Kidney glomerular epithelial cell (primary cell): ENCODE data around the gene BCL2L12.

Experiments used
- DNase-seq: peaks from one replicate; lab custom pipeline; 2025; lab: John Stamatoyannopoulos, UW

BCL2L12 gene

GRCh38 chr19:49642492-49643035, 23.2 kb upstream of the BCL2L12 start:
- DNase-seq: no peak

- no peak for DNase-seq
Observed at GRCh38 chr19:49643466-49643865, 22.3 kb upstream of the BCL2L12 start.

DNA sequence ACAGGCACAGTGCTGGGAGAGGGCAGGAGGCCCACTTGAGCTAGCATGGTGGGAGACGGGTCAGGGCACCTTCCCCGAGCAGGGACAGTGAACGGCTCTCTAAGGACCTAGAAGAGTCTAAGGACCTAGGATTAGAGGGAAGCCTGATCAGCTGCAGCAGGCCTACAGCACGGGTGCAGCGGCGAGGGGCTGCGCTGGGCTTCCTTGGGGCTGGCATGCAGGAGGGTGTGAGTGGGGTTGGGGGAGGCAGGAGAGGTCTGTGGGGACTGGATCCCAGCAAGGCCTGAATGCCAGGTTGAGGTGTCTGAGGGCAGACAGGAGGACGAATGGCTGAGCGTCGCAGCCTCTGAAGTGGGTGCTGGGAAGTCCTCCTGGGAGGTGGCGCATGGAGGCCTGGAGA, 20.1 kb upstream of the BCL2L12 start:
- DNase-seq: no peak

GRCh38 chr19:49645995-49646394, 19.7 kb upstream of the BCL2L12 start:
- DNase-seq: no peak

DNA sequence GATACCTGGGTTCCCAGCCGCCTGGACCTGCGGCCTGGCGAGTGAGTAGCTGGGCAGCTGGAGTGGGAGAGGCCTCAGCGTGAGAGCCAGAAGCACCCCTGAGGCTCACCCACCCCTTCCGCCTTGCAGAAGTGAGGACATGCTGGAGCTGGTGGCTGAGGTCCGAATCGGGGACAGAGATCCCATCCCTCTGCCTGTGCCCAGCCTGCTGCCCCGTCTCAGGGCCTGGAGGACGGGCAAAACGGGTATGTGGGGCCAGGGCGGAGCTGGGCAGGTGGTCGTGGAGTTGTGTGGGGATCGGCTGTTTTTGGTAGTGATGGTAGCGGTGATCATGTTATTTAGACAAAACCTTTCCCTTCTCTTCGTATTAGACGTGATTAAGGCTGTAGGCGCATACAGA, 19.1 kb upstream of the BCL2L12 start:
- DNase-seq: no peak

- no peak for DNase-seq
Observed at GRCh38 chr19:49651029-49651819, 14.5 kb upstream of the BCL2L12 start.

DNA sequence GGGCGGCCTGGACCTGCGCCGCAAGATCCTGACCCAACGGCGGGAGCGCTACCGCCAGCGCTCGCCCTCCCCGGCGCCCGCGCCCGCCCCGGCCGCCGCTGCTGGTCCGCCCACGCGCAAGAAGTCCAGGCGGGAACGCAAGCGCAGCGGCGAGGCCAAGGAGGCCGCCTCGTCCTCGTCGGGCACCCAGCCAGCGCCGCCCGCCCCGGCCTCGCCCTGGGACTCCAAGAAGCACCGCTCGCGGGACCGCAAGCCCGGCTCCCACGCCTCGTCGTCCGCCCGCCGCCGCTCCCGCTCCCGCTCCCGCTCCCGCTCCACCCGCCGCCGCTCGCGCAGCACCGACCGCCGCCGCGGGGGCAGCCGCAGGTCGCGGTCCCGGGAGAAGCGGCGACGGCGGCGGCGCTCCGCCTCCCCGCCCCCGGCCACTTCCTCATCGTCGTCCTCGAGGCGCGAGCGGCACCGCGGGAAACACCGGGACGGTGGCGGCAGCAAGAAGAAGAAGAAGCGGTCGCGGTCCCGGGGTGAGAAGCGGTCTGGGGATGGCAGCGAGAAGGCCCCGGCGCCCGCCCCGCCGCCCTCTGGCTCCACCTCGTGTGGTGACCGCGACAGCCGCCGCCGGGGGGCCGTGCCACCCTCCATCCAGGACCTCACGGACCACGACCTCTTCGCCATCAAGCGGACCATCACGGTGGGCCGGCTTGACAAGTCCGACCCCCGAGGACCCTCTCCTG, 13.7 kb upstream of the BCL2L12 start:
- DNase-seq: no peak

- DNase-seq: no peak
Observed at GRCh38 chr19:49652551-49653465, 12.9 kb upstream of the BCL2L12 start.

- no peak for DNase-seq
Observed at GRCh38 chr19:49653466-49653806, 12.3 kb upstream of the BCL2L12 start.

- DNase-seq: no peak
Observed at GRCh38 chr19:49654581-49654980, 11.2 kb upstream of the BCL2L12 start.

DNA sequence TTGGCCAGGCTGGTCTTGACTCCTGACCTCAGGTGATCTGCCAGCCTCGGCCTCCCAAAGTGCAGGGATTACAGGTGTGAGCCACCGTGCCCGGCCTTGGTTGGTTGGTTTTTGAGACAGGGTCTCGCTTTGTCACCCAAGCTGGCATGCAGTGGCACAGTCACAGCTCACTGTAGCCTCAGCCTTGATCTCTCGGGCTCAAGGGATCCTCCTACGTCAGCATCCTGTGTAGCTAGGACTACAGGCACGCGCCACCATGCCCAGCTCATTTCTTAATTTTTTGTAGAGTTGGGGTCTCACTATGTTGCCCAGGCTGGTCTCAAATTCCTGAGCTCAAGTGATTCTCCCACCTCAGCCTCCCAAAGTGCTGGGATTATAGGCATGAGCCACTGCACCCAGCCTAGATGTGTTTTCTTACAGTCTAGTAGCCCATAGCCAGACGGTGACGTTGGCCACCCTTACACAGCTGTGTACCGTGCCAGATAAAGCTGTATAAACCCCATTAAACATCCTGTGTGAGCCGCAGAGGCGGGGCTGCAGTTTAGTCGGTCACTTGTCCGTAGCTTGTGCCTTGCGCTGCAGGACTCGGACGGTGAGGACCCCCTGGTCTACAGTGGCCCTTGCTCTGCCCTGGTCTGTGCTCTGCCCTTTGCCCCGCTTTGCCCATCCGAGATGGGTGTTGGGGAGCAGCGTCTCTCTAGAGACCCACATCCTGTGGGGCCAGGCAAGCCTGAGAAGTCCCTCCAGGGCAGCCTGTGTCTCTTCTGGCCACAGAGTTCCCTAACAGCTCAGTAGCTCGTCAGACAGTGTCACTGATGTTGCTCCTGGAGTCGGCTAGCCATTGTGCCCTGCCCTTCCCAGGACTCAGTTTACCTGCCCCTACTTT, 9.9 kb upstream of the BCL2L12 start:
- DNase-seq: no peak

GRCh38 chr19:49656456-49657109, 9.2 kb upstream of the BCL2L12 start:
- DNase-seq: no peak

- no peak for DNase-seq
Observed at GRCh38 chr19:49657493-49658138, 8.1 kb upstream of the BCL2L12 start.

DNA sequence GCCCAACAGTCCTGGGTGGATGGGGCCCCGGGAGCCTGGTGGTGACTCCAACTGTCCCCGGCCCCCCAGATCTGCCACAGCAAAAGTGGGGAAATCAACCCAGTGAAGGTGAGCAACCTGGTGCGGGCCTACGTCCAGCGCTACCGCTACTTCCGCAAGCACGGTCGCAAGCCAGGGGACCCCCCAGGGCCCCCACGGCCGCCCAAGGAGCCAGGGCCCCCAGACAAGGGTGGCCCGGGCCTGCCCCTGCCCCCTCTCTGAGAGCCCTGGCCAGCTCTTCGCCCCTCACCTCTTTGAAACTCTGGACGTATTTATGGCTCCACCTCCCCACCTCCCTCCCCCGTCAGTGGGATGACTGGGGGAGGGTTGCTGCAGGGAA, 7.6 kb upstream of the BCL2L12 start:
- no peak for DNase-seq

- no peak for DNase-seq
Observed at GRCh38 chr19:49658566-49659442, 6.9 kb upstream of the BCL2L12 start.

DNA sequence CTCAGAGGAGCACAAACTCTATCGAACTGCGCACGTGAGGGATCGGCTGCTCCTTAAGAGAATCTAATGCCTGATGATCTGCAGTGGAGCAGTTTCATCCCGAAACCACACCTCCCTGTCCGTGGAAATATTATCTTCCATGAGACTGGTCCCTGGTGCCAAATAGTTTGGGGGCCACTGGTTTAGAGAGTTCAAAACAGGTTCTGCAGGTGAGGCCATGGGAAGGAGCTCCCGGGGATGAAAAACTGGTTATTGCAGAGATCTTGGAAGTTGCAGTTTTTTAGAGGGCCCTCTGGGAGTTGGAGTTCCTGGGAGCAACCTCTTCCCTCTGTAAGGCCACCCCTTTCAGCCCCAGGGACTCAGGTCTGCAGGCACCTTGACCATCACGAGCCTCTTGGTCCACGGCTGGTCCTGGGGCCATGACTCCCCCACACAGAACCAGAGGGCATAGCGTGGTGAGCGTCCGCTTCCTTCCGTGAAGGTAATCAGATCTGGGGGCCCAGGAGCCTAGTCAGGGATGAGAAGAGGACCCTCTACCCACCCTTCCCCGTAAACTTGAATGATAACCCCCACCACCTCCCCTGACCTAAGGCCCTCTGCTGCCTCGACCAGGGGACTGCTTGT, 5.3 kb upstream of the BCL2L12 start:
- DNase-seq: no peak

DNA sequence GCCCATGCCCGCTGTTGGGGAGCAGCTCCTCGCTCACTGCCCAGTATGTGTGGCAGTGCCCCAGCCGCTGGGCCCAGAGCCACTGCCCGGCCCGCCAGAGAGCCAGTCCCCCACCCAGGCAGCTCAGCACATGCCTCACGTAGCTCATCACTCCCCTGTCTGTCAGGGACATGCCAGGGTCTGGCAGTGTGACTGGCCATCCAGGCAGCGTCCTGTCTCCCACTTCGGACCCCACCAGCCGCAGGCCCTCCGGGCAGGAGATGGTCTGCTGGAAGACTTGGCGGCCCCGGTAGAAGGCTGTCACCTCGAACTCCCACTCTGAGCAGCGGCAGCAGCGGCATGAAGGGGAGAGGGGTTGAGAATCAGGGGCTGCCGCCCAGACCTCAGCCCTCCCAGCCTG, 3.7 kb upstream of the BCL2L12 start:
- no peak for DNase-seq

- DNase-seq: no peak
Observed at GRCh38 chr19:49663224-49663623, 2.5 kb upstream of the BCL2L12 start.
